Choroid plexus epithelial cell (primary cell): Measurements from ENCODE around the gene MX2.

Experiments used
- DNase-seq: peaks from one replicate; pipeline ENCODE4 v3.0.0-alpha.2; 2010; ENCODE audit warnings: low read depth
- H3K4me3 ChIP-seq: 2 replicates; pipeline ENCODE4 v1.5.1; 2011; ENCODE audit warnings: low read depth, mild to moderate bottlenecking, control low read depth, low read length, moderate library complexity
- CTCF ChIP-seq: conservative IDR thresholded peaks from 2 replicates; pipeline ENCODE4 v1.5.1; 2011; ENCODE audit warnings: low read depth, mild to moderate bottlenecking, control low read depth, inconsistent platforms, low read length, moderate library complexity

Gene MX2

GRCh38 chr21:41388259-41388658 lies 26.4 kb downstream of the MX2 start:
- TF ChIP-seq CTCF: no peak
- DNase-seq: no peak

GRCh38 chr21:41390043-41390639 lies 28.3 kb downstream of the MX2 start:
- TF ChIP-seq CTCF: no peak
- H3K4me3 ChIP-seq: no peak overlapping the region
- DNase-seq: no peak

More at GRCh38 chr21:41388259-41388658, 26.4 kb downstream of the MX2 start:
- no peak overlapping the region for H3K4me3 ChIP-seq

GRCh38 chr21:41393876-41394465 lies 32.1 kb downstream of the MX2 start:
- TF ChIP-seq CTCF: no peak
- H3K4me3 ChIP-seq: no peak overlapping the region
- no peak for DNase-seq

GRCh38 chr21:41396558-41397075 lies 34.8 kb downstream of the MX2 start:
- H3K4me3 ChIP-seq: no peak overlapping the region
- no peak for TF ChIP-seq CTCF
- DNase-seq: no peak

- TF ChIP-seq CTCF: no peak
- DNase-seq: no peak
Observed at GRCh38 chr21:41397471-41397891, 35.7 kb downstream of the MX2 start.

GRCh38 chr21:41398251-41398650 lies 36.4 kb downstream of the MX2 start:
- no peak for DNase-seq
- H3K4me3 ChIP-seq: no peak overlapping the region
- no peak for TF ChIP-seq CTCF

More at GRCh38 chr21:41397471-41397891, 35.7 kb downstream of the MX2 start:
- no peak overlapping the region for H3K4me3 ChIP-seq

GRCh38 chr21:41398831-41399230 lies 37.0 kb downstream of the MX2 start:
- no peak for TF ChIP-seq CTCF
- no peak overlapping the region for H3K4me3 ChIP-seq
- no peak for DNase-seq
